ENCODE measurements around the gene VTI1A.

VTI1A gene

GRCh38 chr10:112758961-112759360 lies 311.9 kb downstream of the VTI1A start:
- Histone ChIP-seq H3K4me2 (ENCODE audit: low read length) (no peak overlapping the region), H3K4me3 (ENCODE audit: low read depth, low read length) (no peak overlapping the region), H3K27me3 (ENCODE audit: control insufficient read depth, insufficient read depth, low read length) (no peaks in the 10 kb centered on the region), H3K9ac (no peak overlapping the region), H3K9me3 (ENCODE audit: control insufficient read depth, low read length) (no peaks in the 10 kb centered on the region), H2AFZ (no peak overlapping the region), H3K79me2 (no peaks in the 10 kb centered on the region), H3K27ac (no peak overlapping the region), H3K36me3 (ENCODE audit: control insufficient read depth, insufficient read depth, low read length) (no peaks in the 10 kb centered on the region), H3K4me1 (peaks cover 24% of the 10 kb centered on the region)
- TF ChIP-seq CTCF (IDR thresholded peaks at IDR 0.05): no peak

- Histone ChIP-seq H3K27me3 (ENCODE audit: control insufficient read depth, insufficient read depth, low read length) (no peaks in the 10 kb centered on the region), H2AFZ (no peak overlapping the region), H3K9me3 (ENCODE audit: control insufficient read depth, low read length) (no peaks in the 10 kb centered on the region), H3K4me1 (peaks cover 21% of the 10 kb centered on the region), H3K4me3 (ENCODE audit: low read depth, low read length) (no peak overlapping the region), H3K9ac (no peak overlapping the region), H3K4me2 (ENCODE audit: low read length) (no peak overlapping the region), H3K36me3 (ENCODE audit: control insufficient read depth, insufficient read depth, low read length) (no peaks in the 10 kb centered on the region), H3K27ac (no peak overlapping the region), H3K79me2 (no peaks in the 10 kb centered on the region)
- TF ChIP-seq CTCF (IDR thresholded peaks at IDR 0.05): no peak
Observed at GRCh38 chr10:112759496-112759895, 312.5 kb downstream of the VTI1A start.

DNA sequence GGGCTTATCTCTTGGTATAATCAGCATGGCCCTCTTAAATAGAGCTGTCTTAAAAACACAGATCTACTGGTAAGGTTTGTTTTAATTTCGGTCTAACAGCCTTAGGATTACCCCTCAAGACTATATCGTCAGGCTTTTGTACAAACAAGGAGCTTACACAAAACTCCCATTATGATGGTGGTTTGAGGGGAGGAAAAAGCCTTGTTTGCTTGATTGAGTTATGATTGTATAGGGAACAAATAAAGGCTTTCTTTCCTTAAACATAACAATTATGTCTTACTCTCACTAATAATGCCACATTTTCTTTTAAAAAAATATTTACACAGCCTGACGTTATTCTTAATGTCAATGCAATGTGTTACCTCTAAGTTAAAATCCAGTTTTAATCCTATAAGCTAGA lies 314.2 kb downstream of the VTI1A start:
- no peak overlapping the region for H3K9ac ChIP-seq
- no peak overlapping the region for H3K27ac ChIP-seq
- H3K4me1 ChIP-seq: peaks cover 11% of the 10 kb centered on the region
- H3K27me3 ChIP-seq (ENCODE audit: control insufficient read depth, insufficient read depth, low read length): no peaks in the 10 kb centered on the region
- no peaks in the 10 kb centered on the region for H3K79me2 ChIP-seq
- no peak overlapping the region for H3K4me3 ChIP-seq (ENCODE audit: low read depth, low read length)
- peak overlapping the region; percentile 55 for H3K4me2 ChIP-seq (ENCODE audit: low read length)
- no peaks in the 10 kb centered on the region for H3K9me3 ChIP-seq (ENCODE audit: control insufficient read depth, low read length)
- H2AFZ ChIP-seq: no peak overlapping the region
- no peak for TF ChIP-seq CTCF (IDR thresholded peaks at IDR 0.05)
- no peaks in the 10 kb centered on the region for H3K36me3 ChIP-seq (ENCODE audit: control insufficient read depth, insufficient read depth, low read length)

DNA sequence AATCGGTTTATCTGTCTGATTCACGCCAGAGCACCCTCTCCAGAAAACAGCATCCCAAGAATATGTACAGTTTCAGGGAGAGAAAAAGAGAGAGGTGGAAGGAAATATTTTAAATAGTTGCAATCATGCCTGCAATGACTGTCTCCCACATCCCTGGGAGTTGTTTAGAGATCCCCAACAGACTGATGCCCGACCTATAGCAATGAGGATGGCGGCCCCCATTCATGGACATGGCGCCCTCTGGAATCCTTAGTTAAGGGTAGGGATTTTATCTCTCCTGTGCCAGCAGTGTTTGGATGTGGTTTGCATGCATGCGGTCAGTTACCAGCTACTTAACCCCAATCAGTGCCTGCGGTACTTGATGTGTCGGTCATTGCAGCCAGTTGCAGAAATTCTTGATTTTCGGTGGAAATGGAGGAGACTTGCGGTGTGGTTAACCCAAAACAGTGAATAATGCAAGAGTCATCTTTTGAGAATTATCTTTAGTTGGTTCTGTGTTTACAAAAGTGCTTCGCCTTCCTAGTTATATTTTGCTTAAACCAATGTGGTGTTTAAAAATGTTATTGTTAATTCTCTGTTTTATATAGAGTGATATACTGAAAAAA lies 317.0 kb downstream of the VTI1A start:
- Histone ChIP-seq H3K27me3 (ENCODE audit: control insufficient read depth, insufficient read depth, low read length) (no peaks in the 10 kb centered on the region), H3K79me2 (no peaks in the 10 kb centered on the region), H2AFZ (no peak overlapping the region), H3K9me3 (ENCODE audit: control insufficient read depth, low read length) (no peaks in the 10 kb centered on the region), H3K4me2 (ENCODE audit: low read length) (peak overlapping the region; percentile 19), H3K9ac (no peak overlapping the region), H3K4me1 (peaks cover 6% of the 10 kb centered on the region), H3K4me3 (ENCODE audit: low read depth, low read length) (no peak overlapping the region), H3K36me3 (ENCODE audit: control insufficient read depth, insufficient read depth, low read length) (no peaks in the 10 kb centered on the region), H3K27ac (no peak overlapping the region)
- TF ChIP-seq CTCF (IDR thresholded peaks at IDR 0.05): no peak

- no peak overlapping the region for H3K27ac ChIP-seq
- no peaks in the 10 kb centered on the region for H3K79me2 ChIP-seq
- no peak overlapping the region for H3K4me2 ChIP-seq (ENCODE audit: low read length)
- no peaks in the 10 kb centered on the region for H3K27me3 ChIP-seq (ENCODE audit: control insufficient read depth, insufficient read depth, low read length)
- TF ChIP-seq CTCF (IDR thresholded peaks at IDR 0.05): no peak
- peaks cover 3% of the 10 kb centered on the region for H3K4me1 ChIP-seq
- H2AFZ ChIP-seq: no peak overlapping the region
- no peak overlapping the region for H3K9ac ChIP-seq
- H3K4me3 ChIP-seq (ENCODE audit: low read depth, low read length): no peak overlapping the region
- no peaks in the 10 kb centered on the region for H3K36me3 ChIP-seq (ENCODE audit: control insufficient read depth, insufficient read depth, low read length)
- H3K9me3 ChIP-seq (ENCODE audit: control insufficient read depth, low read length): no peaks in the 10 kb centered on the region
Observed at GRCh38 chr10:112765717-112766235, 318.8 kb downstream of the VTI1A start.
